NCI-H524 (cell line): ENCODE measurements around the gene ENTPD5.

Experiments used
- DNase-seq, 2 experiments: peaks; one replicate each; lab custom pipeline; 2025; lab: John Stamatoyannopoulos, UW

The ENTPD5 gene, protein sequence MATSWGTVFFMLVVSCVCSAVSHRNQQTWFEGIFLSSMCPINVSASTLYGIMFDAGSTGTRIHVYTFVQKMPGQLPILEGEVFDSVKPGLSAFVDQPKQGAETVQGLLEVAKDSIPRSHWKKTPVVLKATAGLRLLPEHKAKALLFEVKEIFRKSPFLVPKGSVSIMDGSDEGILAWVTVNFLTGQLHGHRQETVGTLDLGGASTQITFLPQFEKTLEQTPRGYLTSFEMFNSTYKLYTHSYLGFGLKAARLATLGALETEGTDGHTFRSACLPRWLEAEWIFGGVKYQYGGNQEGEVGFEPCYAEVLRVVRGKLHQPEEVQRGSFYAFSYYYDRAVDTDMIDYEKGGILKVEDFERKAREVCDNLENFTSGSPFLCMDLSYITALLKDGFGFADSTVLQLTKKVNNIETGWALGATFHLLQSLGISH

DNA sequence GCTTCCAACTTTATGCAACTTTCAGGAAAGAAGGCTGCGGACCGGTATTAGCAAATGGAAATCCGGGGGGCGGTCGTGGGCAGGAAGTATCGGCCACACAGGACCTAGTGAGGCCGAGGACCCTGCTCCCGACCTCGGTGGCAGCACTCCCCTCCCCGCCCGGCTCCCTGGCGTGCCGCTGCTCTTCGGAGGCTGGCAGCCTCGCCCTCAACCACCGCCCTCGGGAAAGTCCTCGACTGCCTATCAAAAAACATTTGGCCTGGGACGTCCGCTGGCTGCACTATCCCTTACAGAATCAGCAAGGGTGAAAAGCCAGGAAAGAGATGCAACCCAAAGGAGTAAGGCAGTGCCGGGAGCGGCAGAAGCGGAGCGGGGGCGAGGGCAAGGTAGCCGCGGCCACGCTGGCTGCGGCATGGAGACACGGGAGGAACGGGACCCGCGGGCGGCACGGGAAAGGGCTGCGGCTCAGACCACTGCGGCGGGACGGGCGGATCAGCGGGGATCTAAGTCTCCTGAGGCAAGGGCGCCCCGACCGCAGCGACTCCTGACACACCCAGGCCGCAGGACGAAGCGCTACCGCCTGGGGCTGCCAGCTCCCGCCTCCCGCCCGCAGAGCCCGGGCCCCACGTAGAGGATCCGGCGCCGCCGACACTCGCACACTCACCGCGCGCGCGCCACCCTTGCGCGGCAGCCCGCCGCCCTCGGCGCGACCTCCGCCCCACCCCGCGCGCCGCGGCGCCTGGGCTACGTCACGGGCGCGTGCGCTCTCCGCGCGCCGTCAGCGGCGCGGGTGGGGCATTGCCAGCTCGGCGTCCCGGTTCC lies at the start of gene ENTPD5, which contains the start of gene BBOF1:
Gene ENTPD5, minus strand, starts transcription at position 703 of the 822 bp plus-strand sequence. CDS start 31,186 bp downstream, outside the sequence.
Gene BBOF1, plus strand, starts transcription at position 764 of the 822 bp plus-strand sequence. CDS start 130 bp downstream, outside the sequence.
- peak; percentile 86 to 91 for DNase-seq

DNA sequence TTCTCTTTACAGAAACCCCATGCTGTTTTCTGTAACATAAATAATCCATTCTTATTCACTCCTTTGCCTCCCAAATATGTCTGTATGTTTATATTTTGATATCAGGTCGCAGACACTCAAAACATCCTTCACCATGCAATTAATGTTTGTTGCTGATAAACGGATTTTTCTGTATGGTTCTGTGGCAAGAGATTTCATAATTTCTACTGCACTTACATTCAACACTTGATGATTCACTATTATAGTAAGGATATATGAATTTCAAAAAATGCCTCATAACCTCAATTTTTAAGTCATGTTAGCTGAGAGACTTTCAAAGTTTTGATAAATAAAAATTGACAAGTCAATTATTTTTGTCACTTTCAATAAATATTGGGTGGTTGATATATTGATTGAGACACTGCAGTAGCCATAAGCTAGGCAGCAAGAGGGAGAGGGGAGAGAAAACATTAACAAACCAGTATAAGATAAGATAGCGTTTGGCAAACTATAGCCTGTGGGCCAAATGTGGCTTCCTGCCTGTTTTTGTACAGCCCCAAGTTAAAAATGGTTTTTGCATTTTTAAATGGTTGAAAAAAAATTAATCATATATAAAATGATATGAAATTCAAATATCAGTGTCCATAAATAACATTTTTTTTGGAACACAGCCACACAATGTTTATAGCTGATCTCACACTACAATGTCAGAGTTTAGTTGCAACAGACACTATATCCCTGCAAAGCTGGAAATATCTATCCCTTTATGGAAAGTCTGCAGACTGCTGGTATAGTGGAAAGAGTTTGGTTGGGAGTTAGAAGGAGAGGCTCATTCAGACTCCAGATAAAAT lies 46.9 kb upstream of the ENTPD5 start:
- no peak for DNase-seq

DNA sequence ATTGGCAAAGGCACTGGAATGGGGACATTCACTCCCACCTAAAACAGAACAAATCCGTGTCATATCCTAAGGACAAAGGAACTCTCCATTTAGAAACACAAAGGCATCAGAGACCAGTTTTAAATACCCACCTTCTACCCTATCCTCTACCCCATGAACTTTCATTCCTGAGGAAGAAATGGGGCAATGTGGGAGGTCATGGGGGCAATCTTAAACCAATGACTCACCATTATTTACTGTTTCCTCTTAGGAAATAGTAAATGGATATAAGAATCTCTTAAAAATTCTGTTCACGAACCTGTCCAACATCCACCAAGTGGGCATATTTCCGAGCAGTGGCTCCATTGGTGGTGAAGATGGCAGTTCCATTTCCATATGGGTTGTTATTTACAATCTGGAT lies 45.8 kb upstream of the ENTPD5 start:
- DNase-seq: no peak

DNA sequence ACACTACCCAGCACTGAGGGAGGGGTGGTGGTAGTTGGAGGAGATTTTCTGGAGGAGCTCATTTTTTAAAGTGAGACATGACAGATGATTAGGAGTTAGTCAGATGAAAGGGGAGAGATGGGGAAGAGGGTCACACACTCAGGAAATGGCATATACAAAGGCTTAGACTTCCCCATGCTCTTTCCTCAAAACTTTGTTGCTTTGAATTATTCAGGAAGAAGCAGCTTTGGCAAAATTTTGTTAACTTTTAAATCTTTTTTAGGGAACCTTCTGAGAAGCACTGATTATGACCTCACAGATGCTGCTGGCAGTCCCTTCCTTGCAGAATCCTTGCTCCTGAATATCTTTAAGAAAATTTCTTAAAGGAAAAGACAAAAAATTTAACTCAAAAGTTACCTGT lies 45.3 kb upstream of the ENTPD5 start:
- DNase-seq: no peak

DNA sequence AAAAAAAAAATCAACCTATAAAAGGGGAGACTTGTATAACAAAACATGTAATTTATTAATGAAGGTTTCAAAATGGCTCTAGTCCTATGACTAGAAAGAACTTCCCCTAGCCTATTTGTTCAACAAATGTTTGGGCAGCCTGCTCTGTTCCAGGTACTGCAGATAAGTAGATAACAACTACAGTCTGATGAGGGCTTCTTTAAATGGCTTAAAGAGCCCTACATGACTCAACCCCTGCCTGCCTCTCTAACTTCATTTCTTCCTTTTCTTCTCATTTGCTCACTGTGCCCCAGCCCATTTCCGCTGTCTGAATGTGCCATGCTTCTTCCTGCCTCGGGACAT lies 43.7 kb upstream of the ENTPD5 start:
- DNase-seq: no peak

DNA sequence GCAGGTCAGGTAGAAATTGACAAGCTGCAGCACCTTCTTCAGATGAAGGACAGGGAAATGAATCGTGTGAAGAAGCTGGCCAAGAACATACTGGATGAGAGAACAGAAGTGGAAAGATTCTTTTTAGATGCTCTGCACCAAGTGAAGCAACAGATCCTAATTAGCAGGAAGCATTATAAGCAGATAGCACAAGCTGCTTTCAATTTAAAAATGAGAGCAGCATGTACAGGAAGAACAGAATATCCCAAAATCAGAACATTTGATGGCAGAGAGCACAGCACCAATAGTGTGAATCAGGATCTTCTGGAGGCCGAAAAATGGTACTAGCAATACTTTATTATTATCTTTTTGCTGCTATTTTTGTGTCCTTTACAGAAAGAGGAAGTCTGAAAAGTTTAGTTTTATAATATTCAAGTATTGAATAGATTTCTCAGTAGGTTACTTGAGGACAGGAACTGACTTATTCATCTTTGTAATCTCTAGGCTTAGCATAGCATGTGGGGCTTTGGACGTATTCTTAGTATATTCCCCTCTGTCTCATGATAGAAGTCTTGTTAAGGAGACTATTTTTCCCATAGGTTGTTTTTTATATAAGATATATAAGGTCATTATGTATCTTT lies 30.9 kb upstream of the ENTPD5 start:
- no peak for DNase-seq

DNA sequence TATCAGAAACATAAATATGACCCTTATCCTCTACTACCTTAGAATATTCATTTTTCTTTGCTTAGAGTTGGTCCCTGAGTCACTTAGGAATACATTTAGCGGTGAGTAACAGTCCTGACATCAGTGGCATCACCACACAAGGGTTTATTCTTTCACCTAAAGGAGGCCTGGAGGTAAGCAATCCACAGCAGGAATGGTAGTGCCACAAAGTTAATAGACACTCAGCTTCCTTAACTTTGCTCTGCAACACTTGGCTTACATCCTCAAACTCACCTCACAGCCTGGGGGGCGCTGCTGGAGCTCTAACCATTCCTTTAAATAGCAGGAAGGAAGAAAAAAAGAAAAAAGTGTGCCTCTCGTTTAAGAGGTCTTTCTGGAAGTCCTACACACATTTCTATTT lies 29.2 kb upstream of the ENTPD5 start:
- no peak for DNase-seq

DNA sequence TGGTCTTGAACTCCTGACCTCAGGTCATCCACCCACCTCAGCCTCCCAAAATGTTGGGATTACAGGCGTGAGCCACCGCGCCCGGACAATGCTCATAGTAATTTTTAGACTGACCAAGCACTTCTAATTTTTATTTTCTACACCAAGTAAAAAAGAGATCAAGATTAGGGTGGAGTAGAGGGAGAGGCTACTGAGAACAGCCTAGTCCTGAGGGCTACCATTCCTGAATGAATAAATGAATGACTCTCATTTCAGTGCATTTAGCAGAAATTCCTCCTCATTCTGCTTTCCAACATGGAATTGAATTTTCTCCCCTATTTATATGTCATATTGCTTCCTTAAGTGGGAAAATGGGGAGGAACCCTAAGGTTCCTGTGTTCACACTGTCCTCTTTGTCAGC lies 26.4 kb upstream of the ENTPD5 start:
- no peak for DNase-seq

DNA sequence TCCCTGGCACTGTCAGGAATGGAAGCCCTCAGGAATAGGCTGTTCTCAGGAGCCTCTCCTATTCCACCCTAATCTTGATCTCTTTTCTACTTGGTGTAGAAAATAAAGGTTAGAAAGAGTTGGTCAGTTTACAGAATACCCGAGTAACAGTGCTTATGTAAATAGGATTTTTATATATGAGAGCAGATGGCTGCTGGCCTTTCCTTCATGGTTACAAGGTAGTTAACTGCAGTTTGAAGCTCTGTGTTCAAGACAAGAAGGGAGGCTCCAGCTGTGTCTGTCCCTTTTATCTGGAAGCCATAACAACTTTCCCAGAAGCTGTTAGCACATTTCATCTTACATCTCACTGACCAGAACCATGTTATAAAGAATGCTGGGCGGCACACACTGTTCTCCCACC lies 23.2 kb upstream of the ENTPD5 start:
- DNase-seq: peak in 1 of 2 experiments; percentile 12

DNA sequence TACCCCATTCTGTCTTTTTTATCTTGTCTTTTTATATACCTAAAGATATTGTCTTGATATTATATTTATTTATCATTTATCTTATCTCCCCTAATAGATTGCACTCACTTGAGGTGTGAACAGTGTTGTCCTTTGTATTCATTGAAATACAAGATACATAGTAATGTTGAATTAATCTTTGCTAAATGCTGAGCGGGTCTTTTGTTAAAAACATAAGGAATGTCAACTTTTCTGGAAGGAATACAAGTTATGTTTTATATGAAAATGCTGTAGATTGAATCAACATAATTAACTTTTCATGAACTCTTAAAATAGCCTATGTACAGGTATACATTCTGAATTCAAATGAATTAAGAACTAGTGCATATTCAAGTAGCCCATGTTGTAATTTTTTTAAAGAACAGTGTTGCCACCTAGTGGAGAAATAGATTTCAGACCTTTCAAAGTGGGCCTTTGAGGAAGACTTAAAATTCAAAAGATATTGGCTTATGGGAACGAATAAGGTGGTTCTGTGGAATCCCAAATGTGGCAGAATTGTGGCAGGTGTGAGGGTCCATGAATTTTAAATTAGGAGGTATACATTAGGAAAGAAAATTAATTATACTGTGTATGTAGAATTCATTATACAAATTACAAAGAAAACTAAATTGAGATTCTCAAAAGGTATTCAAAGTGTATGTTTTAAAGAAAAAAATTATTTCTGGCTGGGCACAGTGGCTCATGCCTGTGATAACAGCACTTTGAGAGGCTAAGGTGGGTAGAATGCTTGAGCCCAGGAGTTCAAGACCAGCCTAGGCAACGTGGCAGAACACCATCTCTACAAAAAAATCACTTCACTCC lies 19.2 kb upstream of the ENTPD5 start:
- DNase-seq: peak; percentile 68 to 82

DNA sequence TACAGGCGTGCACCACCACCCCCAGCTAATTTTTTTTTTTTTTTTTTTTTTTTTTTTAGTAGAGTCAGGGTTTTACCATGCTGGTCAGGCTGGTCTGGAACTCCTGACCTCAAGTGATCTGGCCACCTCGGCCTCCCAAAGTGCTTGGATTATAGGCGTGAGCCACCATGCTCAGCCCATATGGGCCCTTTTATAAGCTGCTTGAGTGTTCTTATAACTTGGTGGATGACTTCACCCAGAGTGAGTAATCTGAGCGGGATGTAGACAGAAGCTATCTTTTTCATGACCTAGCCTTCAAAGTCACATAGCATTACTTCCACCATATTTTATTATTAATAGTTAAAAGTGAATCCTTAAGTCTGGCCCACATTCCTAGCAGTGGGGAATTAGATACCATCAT lies 16.5 kb upstream of the ENTPD5 start:
- peak; percentile 29 to 73 for DNase-seq

DNA sequence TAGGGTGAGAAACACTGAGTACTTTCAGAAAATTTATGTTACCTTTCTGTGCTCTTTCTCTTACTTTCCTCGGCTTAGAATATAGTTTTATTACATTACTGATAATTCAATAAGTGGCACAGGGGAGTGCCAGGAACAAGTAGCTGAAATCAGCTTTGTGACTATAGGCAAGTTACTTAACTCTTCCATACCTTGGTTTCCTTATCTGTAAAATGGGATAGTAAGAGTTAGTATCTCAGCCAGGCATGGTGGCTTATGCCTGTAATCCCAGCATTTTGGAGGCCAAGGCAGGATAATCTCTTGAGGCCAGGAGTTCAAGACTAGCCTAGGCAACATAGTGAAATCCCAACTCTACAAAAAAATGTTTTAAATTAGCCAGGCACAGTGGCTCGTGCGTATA lies 15.5 kb upstream of the ENTPD5 start:
- no peak for DNase-seq

DNA sequence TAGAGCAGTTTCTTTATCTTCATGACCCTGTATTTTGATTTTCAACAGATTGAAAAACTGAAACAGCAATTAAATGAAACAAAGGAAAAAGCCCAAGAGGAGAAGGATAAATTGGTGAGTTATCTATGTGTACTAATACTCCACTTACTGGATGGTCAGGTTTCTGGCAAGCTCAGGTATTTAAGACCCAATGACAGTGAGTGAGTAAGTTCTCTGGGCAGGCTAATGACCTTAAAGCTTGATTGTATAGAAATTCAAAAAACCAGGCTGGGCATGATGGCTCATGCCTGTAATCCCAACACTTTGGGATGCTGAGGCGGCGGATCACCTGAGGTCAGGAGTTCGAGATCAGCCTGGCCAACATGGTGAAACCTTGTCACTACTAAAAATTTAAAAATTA lies 10.0 kb upstream of the ENTPD5 start:
- no peak for DNase-seq

DNA sequence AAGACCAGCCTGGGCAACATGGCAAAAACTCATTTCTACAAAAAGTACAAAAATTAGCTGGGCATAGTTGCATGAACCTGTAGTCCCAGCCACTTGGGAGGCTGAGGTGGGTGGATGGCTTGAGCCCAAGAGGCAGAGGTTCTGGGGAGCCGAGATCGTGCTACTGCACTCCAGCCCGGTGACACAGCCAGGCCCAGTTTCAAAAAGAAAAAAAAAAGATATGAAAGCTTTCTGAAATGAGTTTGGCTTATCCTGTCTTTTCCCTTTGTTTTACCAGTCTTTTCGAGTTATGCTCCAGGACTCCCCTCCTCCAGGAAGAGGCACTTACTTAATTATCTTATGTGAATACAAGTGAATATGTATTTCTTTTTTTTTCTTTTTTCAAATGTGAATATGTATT lies 3.3 kb upstream of the ENTPD5 start:
- DNase-seq: no peak

DNA sequence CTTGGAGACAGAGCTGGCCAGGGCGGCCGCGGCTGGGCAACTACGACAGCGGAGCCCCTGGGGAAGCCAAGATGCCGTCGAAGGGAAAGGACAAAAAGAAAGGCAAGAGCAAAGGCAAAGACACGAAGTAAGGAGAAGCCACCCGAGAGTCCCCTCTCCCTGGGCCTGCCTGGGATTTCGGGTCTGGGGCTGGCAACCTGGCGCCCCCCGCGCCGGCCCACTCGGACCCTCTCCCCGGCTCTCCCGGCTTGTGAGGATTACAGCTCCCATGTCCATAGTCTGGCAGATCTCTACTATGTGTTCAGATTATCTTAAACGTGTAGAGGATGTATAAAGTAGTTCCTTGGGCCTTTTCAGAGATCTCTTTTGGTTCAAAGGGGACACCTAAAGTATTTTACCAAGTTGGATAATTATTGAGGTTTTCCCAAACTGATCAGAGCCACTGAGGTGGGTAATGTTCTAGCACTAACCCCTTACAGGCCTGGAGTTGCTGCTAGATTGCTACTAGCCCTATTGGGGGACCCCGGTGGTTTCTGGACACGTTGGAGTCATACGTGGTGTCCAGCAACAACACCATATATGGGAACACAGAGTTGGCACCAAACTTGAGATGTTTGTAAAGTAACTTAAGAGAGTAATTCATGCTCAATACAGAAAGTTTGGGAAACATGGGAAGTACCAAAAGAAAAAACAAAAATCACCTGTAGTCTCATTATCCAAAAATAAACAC lies 485 bp upstream of the ENTPD5 start:
- no peak for DNase-seq

DNA sequence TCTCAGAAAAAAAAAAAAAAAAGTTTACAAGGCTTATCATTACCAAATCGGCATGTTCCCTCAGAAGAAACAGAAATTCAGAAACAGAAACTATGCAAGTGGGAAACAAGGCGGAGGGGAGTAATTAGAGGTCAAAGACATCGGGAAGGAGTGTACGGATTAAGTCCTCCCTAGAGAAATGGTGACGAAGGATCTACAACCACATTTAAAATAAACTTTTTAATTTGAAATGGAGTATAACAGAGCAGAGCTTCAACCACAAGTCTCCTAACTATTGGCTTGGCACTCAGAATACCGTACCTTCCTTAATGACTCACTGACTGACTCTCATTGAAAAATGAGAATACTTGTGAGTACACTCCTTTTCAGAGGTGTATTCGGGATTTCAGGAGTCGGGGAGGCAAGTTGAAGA lies 908 bp downstream of the ENTPD5 start:
- peak in 1 of 2 experiments; percentile 41 for DNase-seq

DNA sequence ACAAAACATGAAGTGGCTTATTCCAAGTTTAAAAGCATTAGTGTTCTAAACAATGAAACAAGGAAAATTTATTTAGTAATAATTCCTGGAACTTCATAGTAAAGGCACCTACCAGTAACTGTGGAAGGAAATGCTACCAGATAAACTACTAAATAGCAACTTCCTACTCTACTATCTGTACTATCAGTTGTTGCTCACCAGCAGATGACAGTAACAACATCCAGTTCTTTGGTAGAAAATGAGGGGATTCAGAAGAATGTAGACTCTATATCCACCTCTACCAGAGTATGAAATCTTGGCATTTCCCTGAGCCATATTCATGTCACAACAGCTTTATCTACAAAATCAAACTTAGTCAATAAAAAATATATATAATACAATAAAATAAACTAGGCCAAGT lies 3.1 kb downstream of the ENTPD5 start:
- DNase-seq: no peak

DNA sequence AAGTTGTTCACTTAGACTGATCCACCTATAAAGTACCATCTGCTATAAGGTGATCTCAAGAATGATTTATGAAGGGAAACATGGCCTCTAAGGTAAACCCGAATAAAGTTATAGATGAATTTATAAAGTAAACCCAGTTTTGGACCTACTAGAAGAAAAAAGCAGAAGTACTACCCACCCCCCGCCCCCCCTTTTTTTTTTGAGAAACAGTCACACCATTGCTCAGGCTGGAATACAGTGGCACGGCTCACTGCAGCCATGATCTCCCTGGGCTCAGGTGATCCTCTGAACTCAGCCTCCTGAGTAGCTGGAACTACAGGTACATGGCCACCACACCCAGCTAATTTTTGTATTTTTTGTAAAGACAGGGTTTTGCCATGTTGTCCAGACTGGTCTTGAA lies 3.9 kb downstream of the ENTPD5 start:
- DNase-seq: no peak

DNA sequence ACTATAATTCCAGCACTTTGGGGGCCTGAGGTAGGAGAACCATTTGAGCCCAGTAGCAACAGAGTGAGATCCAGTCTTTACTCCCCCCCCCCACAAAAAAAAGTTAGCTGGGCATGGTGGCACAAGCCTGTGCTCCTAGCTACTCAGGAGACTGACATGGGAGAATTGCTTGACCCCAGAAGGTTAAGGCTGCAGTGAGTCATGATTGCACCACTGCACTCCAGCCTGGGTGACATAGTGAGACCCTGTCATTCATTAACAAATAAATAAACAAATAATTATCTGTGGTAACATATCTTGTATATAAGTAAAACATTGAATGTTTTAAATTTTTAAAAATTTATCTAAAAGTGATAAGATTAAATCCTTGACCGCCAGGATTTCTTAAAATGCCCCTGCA lies 4.8 kb downstream of the ENTPD5 start:
- no peak for DNase-seq

DNA sequence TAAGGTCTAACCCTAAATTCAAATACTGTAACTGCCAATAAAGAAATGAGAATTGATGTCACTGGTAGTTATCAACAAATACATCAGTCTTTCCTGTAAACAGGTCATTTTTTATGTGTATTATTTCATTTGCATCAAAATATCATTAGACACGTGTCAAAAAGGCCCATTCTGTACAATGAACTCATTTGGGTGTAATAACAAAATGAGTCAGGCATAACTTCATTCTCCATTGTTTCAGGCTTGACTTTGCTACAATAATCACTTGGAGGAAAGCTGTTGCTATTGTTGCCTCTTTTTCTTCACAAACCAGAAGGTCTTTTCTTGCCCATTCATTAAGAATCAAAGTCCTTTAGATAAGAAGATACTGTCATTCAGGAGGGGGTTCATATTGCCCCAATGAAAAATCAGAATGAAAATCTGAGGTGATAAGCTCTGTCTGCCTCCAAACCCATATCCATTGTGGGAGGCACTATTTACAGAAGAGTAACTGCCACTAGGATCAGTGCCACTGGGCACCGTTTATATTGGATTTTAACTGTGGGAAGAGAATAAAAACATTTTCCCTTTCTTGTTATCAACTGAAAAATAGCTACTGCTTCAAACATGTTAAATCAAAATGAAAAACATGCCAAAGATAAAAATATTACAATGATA lies 10.1 kb downstream of the ENTPD5 start:
- DNase-seq: no peak
